A549 (cell line): ENCODE data around the gene ATP6V1B1.

Experiments
- KDM1A ChIP-seq: fragments of 200-600 bp; sonication (generic); IDR thresholded peaks from 2 replicates; pipeline ENCODE4 v1.6.1; 2016; ENCODE audit warnings: low read depth, mild to moderate bottlenecking
- MYC ChIP-seq: IDR thresholded peaks from 2 replicates; pipeline ENCODE4 v1.6.1; 2012; ENCODE audit warnings: mild to moderate bottlenecking, inconsistent platforms, low read length, improper control_type of control experiment, borderline replicate concordance
- NFE2L2 ChIP-seq: fragments of 150-350 bp; conservative IDR thresholded peaks from 2 replicates; pipeline ENCODE4 v1.6.1; 2014; ENCODE audit warnings: low read length
- ZFP36 ChIP-seq: fragments of 450-650 bp; IDR thresholded peaks from 2 replicates; pipeline ENCODE4 v1.6.1; 2014; ENCODE audit warnings: borderline replicate concordance; ENCODE audit not compliant: partially characterized antibody
- TF ChIP-seq, protein P1 (sequence below): fragments of 250-450 bp; sonication (Bioruptor Pico); IDR thresholded peaks from 2 replicates; pipeline ENCODE4 v1.5.0; 2021; ENCODE audit warnings: mild to moderate bottlenecking, moderate library complexity, borderline replicate concordance
- TF ChIP-seq, protein P2 (sequence below): fragments of >200 bp; sonication (Bioruptor Twin); formaldehyde crosslinking; IDR thresholded peaks from 3 replicates; pipeline ENCODE4 v1.5.1; 2016

DNA sequence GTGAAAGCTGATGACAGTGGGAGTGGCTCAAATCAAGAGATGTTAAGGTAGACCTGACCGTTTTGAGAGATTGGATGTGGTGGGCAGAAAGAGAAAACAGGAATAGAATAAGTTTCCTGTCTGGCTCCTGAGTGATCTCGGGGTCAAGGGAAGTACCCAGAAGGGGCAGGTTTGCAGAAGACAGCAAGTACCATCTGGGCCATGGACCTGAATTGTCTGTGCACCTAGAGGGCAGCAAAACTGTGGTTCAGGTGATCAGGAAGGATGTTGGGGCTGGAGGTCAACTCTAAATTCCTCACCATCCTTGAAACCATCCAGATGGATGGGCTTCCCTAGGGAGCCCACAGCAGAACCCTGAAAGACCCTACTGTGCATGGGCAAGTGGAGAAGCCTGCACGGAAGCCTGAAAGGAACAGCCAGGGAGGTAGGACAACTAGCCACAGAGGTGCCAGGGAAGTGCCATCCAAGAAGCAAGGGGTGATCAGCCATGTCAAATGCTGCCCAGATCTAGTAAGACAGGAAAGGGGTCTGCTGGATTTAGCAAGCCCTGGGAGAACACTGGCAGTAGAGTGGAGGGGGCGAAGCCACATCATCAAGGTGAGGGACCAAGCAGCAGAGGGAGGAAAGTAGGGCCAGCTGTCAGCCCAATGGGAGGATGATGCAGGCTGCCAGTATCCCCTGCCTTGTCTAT, 50.9 kb downstream of the ATP6V1B1 start:
- TF ChIP-seq, protein P1, sequence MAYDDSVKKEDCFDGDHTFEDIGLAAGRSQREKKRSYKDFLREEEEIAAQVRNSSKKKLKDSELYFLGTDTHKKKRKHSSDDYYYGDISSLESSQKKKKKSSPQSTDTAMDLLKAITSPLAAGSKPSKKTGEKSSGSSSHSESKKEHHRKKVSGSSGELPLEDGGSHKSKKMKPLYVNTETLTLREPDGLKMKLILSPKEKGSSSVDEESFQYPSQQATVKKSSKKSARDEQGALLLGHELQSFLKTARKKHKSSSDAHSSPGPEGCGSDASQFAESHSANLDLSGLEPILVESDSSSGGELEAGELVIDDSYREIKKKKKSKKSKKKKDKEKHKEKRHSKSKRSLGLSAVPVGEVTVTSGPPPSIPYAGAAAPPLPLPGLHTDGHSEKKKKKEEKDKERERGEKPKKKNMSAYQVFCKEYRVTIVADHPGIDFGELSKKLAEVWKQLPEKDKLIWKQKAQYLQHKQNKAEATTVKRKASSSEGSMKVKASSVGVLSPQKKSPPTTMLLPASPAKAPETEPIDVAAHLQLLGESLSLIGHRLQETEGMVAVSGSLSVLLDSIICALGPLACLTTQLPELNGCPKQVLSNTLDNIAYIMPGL, result no peak
- TF ChIP-seq, protein P2, sequence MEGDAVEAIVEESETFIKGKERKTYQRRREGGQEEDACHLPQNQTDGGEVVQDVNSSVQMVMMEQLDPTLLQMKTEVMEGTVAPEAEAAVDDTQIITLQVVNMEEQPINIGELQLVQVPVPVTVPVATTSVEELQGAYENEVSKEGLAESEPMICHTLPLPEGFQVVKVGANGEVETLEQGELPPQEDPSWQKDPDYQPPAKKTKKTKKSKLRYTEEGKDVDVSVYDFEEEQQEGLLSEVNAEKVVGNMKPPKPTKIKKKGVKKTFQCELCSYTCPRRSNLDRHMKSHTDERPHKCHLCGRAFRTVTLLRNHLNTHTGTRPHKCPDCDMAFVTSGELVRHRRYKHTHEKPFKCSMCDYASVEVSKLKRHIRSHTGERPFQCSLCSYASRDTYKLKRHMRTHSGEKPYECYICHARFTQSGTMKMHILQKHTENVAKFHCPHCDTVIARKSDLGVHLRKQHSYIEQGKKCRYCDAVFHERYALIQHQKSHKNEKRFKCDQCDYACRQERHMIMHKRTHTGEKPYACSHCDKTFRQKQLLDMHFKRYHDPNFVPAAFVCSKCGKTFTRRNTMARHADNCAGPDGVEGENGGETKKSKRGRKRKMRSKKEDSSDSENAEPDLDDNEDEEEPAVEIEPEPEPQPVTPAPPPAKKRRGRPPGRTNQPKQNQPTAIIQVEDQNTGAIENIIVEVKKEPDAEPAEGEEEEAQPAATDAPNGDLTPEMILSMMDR, result no peak
- TF ChIP-seq ZFP36, result no peak
- no peak for TF ChIP-seq NFE2L2
- TF ChIP-seq MYC, result no peak
- TF ChIP-seq KDM1A, result no peak
